ENCODE measurements around the gene SIRT7. TPM values are rescaled to one million over a fixed set of nuclear protein-coding genes. Genes with fewer than 3 reads are reported as not detected.

Gene SIRT7
- total RNA-seq, 1 experiment from 2014 or later: 24.2 TPM

DNA sequence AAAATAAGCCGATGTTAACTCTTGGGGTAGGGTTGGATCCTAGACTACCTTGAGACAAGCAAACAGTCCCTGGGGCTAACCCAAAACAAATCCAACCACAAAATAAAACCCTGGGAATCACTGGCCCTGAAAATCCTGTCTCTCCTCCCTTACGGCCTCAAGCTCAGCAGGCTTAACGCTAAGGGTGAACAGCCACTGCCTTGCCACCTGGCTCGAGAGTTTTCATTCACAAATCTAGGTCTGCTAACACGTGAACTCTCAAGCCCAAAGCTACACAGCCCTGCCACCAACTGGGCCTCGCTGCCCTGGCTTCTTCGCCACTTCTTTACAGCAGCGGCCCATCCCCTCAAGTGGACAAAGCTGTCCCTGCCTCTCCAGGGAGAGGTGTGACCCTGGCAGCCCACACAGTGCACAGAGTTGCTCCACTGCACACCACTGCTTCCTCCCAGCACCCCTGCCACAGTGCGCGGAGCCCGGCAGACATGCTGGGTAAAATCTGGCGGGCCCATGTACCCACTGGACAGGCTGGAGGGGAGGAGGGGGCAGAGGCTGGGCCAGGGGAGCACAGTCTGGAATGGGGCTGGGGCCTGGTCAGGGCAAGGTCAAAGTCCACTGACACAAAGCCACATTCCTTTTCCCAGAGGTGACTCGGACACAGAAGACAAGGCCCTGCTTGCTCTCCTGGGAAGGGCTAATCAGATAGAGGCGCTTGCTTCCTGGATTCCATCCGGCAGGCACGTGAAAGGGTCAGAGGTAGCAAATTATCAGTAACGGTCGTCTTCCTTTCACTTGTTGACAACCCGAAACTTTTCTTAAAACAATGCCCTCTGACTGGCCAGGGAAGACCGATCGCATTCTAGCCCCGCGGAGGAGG, 7.8 kb downstream of the SIRT7 start:
- no peak for ATAC-seq
- no peaks in the 10 kb centered on the region for H3K27me3 Mint-ChIP-seq (ENCODE audit: low read depth)
- TF ChIP-seq, protein P1, sequence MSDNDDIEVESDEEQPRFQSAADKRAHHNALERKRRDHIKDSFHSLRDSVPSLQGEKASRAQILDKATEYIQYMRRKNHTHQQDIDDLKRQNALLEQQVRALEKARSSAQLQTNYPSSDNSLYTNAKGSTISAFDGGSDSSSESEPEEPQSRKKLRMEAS (CRISPR knock-in tag; IDR thresholded peaks at IDR 0.05): 0 out of 2 replicates have a peak, but pooled peaks have one; percentile 26
- TF ChIP-seq, protein P2, sequence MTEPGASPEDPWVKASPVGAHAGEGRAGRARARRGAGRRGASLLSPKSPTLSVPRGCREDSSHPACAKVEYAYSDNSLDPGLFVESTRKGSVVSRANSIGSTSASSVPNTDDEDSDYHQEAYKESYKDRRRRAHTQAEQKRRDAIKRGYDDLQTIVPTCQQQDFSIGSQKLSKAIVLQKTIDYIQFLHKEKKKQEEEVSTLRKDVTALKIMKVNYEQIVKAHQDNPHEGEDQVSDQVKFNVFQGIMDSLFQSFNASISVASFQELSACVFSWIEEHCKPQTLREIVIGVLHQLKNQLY (CRISPR knock-in tag; IDR thresholded peaks at IDR 0.05): no peak
- TF ChIP-seq ZNF232 (CRISPR knock-in tag; IDR thresholded peaks at IDR 0.05): no peak
- no peak for TF ChIP-seq JUN (CRISPR knock-in tag; IDR thresholded peaks at IDR 0.05)
- TF ChIP-seq GABPB1 (CRISPR knock-in tag; IDR thresholded peaks at IDR 0.05): peak; percentile 64
- ChIA-PET POLR2A (interaction anchor here (1.0 kb wide), 1 partner anchor 68 kb away, joined by 3 read pairs; no protein-coding TSS in a partner anchor), CTCF (interaction anchor here (1.6 to 3.4 kb wide), 4 partner anchors 13 to 120 kb away, joined by 4 to 15 read pairs (median 4); partner anchors contain the start of gene MAFG)
- no peak for DNase-seq (ENCODE audit: low spot score)
- peak overlapping the region; percentile 80 for H3K4me3 Mint-ChIP-seq
- peaks cover 14% of the 10 kb centered on the region for H3K36me3 Mint-ChIP-seq
- no peaks in the 10 kb centered on the region for H3K9me3 Mint-ChIP-seq
- peaks cover 3% of the 10 kb centered on the region; the same call in 1 of the 2 replicates for H3K4me1 Mint-ChIP-seq
- H3K27ac Mint-ChIP-seq: no peak overlapping the region

DNA sequence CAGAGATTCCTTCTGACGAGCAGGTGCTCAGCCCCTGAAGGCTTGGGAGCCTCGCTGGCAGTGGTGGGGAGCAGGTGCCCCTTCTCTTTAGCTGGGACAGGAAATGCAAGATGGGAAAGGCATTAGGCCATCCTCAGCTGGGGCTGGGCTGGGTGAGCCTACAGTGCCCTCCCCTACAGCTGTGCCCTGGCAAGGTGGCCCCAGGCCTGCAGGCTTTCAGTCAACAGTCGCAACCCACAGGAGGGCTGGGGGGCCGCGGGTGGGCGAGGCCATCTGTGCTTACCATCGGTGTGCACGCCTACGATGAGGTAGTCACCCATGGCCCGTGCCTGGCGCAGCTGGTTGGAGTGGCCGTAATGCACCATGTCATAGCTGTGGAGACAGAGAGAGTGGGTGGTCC, 8.7 kb downstream of the SIRT7 start:
- ATAC-seq (no peak), DNase-seq (ENCODE audit: low spot score) (no peak)
- CTCF ChIA-PET: interaction anchor here (1.6 to 3.4 kb wide), 3 partner anchors 14 to 110 kb away, joined by 4 to 15 read pairs (median 4); partner anchors contain the start of gene MAFG
- Mint-ChIP-seq H3K27ac (no peak overlapping the region), H3K27me3 (ENCODE audit: low read depth) (no peaks in the 10 kb centered on the region), H3K4me3 (no peak overlapping the region), H3K36me3 (peaks cover 11% of the 10 kb centered on the region), H3K4me1 (peaks cover 3% of the 10 kb centered on the region; the same call in 1 of the 2 replicates), H3K9me3 (no peaks in the 10 kb centered on the region)
- POLR2A ChIA-PET: no interaction called here
- no peak for TF ChIP-seq EMX1 (CRISPR knock-in tag; IDR thresholded peaks at IDR 0.05)
- TF ChIP-seq NFYB (CRISPR knock-in tag; conservative IDR thresholded peaks at IDR 0.05; ENCODE audit: low read depth): no peak
- no peak for TF ChIP-seq ZNF263 (CRISPR knock-in tag; IDR thresholded peaks at IDR 0.05; ENCODE audit: low read depth)
- TF ChIP-seq, protein P3, sequence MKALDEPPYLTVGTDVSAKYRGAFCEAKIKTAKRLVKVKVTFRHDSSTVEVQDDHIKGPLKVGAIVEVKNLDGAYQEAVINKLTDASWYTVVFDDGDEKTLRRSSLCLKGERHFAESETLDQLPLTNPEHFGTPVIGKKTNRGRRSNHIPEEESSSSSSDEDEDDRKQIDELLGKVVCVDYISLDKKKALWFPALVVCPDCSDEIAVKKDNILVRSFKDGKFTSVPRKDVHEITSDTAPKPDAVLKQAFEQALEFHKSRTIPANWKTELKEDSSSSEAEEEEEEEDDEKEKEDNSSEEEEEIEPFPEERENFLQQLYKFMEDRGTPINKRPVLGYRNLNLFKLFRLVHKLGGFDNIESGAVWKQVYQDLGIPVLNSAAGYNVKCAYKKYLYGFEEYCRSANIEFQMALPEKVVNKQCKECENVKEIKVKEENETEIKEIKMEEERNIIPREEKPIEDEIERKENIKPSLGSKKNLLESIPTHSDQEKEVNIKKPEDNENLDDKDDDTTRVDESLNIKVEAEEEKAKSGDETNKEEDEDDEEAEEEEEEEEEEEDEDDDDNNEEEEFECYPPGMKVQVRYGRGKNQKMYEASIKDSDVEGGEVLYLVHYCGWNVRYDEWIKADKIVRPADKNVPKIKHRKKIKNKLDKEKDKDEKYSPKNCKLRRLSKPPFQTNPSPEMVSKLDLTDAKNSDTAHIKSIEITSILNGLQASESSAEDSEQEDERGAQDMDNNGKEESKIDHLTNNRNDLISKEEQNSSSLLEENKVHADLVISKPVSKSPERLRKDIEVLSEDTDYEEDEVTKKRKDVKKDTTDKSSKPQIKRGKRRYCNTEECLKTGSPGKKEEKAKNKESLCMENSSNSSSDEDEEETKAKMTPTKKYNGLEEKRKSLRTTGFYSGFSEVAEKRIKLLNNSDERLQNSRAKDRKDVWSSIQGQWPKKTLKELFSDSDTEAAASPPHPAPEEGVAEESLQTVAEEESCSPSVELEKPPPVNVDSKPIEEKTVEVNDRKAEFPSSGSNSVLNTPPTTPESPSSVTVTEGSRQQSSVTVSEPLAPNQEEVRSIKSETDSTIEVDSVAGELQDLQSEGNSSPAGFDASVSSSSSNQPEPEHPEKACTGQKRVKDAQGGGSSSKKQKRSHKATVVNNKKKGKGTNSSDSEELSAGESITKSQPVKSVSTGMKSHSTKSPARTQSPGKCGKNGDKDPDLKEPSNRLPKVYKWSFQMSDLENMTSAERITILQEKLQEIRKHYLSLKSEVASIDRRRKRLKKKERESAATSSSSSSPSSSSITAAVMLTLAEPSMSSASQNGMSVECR (CRISPR knock-in tag; IDR thresholded peaks at IDR 0.05; ENCODE audit: borderline replicate concordance): no peak
- no peak for TF ChIP-seq SMAD3 (CRISPR knock-in tag; IDR thresholded peaks at IDR 0.05; ENCODE audit: borderline replicate concordance)
- no peak for TF ChIP-seq RELA (CRISPR knock-in tag; IDR thresholded peaks at IDR 0.05; ENCODE audit: borderline replicate concordance)
- no peak for TF ChIP-seq ZNF317 (CRISPR knock-in tag; IDR thresholded peaks at IDR 0.05; ENCODE audit: borderline replicate concordance, low read depth)
- no peak for TF ChIP-seq GRHL2 (CRISPR knock-in tag; IDR thresholded peaks at IDR 0.05; ENCODE audit: insufficient replicate concordance, severe bottlenecking)
- TF ChIP-seq ZNF416 (CRISPR knock-in tag; IDR thresholded peaks at IDR 0.05): no peak
- no peak for TF ChIP-seq IRF2 (CRISPR knock-in tag; IDR thresholded peaks at IDR 0.05; ENCODE audit: borderline replicate concordance, low read depth)
- no peak for TF ChIP-seq ESRRA (CRISPR knock-in tag; IDR thresholded peaks at IDR 0.05; ENCODE audit: borderline replicate concordance)
- no peak for TF ChIP-seq ZNF219 (CRISPR knock-in tag; IDR thresholded peaks at IDR 0.05; ENCODE audit: borderline replicate concordance)
- no peak for TF ChIP-seq HMGA2 (CRISPR knock-in tag; IDR thresholded peaks at IDR 0.05)
- no peak for TF ChIP-seq NFATC4 (CRISPR knock-in tag; IDR thresholded peaks at IDR 0.05)
- no peak for TF ChIP-seq ATF1 (CRISPR knock-in tag; IDR thresholded peaks at IDR 0.05)
- TF ChIP-seq, protein P4, sequence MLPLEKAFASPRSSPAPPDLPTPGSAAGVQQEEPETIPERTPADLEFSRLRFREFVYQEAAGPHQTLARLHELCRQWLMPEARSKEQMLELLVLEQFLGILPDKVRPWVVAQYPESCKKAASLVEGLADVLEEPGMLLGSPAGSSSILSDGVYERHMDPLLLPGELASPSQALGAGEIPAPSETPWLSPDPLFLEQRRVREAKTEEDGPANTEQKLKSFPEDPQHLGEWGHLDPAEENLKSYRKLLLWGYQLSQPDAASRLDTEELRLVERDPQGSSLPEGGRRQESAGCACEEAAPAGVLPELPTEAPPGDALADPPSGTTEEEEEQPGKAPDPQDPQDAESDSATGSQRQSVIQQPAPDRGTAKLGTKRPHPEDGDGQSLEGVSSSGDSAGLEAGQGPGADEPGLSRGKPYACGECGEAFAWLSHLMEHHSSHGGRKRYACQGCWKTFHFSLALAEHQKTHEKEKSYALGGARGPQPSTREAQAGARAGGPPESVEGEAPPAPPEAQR (CRISPR knock-in tag; IDR thresholded peaks at IDR 0.05): no peak
- TF ChIP-seq, protein P5, sequence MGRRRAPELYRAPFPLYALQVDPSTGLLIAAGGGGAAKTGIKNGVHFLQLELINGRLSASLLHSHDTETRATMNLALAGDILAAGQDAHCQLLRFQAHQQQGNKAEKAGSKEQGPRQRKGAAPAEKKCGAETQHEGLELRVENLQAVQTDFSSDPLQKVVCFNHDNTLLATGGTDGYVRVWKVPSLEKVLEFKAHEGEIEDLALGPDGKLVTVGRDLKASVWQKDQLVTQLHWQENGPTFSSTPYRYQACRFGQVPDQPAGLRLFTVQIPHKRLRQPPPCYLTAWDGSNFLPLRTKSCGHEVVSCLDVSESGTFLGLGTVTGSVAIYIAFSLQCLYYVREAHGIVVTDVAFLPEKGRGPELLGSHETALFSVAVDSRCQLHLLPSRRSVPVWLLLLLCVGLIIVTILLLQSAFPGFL (CRISPR knock-in tag; IDR thresholded peaks at IDR 0.05; ENCODE audit: borderline replicate concordance): no peak
- TF ChIP-seq, protein P6, sequence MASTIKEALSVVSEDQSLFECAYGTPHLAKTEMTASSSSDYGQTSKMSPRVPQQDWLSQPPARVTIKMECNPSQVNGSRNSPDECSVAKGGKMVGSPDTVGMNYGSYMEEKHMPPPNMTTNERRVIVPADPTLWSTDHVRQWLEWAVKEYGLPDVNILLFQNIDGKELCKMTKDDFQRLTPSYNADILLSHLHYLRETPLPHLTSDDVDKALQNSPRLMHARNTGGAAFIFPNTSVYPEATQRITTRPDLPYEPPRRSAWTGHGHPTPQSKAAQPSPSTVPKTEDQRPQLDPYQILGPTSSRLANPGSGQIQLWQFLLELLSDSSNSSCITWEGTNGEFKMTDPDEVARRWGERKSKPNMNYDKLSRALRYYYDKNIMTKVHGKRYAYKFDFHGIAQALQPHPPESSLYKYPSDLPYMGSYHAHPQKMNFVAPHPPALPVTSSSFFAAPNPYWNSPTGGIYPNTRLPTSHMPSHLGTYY (CRISPR knock-in tag; IDR thresholded peaks at IDR 0.05): no peak
